ENCODE data around the gene F8A3.
"Not testable (repeated sequence)": the region's sequence is repeated elsewhere in the genome, so short reads cannot be mapped to it uniquely, and the experiment has no call there.

- not testable (repeated sequence) for TF ChIP-seq CTCF (IDR thresholded peaks at IDR 0.05; ENCODE audit: borderline replicate concordance, extremely low read depth, low read length, poor library complexity, severe bottlenecking); EZH2 (IDR thresholded peaks at IDR 0.05; ENCODE audit: borderline replicate concordance, low read depth, low read length, severe bottlenecking)
Measured at GRCh38 chrX:155495134-155495533, 36.7 kb upstream of the F8A3 start.

Measured in DND-41 (cell line).